WTC11 (cell line): ENCODE measurements around the gene CAMK2N2. TPM values are rescaled to one million over a fixed set of nuclear protein-coding genes. Genes with fewer than 3 reads are reported as not detected.
"Not testable (repeated sequence)": the region's sequence is repeated elsewhere in the genome, so short reads cannot be mapped to it uniquely, and the experiment has no call there.

Experiments used
- ATAC-seq: fragments of 200-7000 bp; cut with Tn5 transposase; 2 replicates; pipeline ENCODE4 v1.10.0; 2021; ENCODE audit warnings: mild to moderate bottlenecking, moderate library complexity
- CTCF ChIA-PET: fragments of 300-600 bp; sonication (Branson Sonifier 250); formaldehyde crosslinking; loops from one replicate; lab custom pipeline; 2021; ENCODE audit warnings: antibody characterized with exemption; lab: Charles Lee
- POLR2A ChIA-PET: fragments of 350-600 bp; sonication (Branson Sonifier 250); formaldehyde crosslinking; loops from one replicate; lab custom pipeline; 2021; ENCODE audit warnings: antibody characterized with exemption; lab: Charles Lee
- DNase-seq: peaks from one replicate; pipeline ENCODE4 v3.0.0; 2021; ENCODE audit warnings: low spot score
- H3K27ac Mint-ChIP-seq: 2 replicates; pipeline ENCODE4 v1.8.0; 2021; ENCODE audit warnings: mixed read lengths
- H3K27me3 Mint-ChIP-seq: 2 replicates; pipeline ENCODE4 v1.8.0; 2021; ENCODE audit warnings: low read depth, mild to moderate bottlenecking, moderate library complexity, mixed read lengths
- H3K36me3 Mint-ChIP-seq: 2 replicates; pipeline ENCODE4 v1.8.0; 2021; ENCODE audit warnings: mixed read lengths
- H3K4me1 Mint-ChIP-seq: 2 replicates; pipeline ENCODE4 v1.8.0; 2022; ENCODE audit warnings: mixed read lengths
- H3K4me3 Mint-ChIP-seq: 2 replicates; pipeline ENCODE4 v1.8.0; 2021; ENCODE audit warnings: mild to moderate bottlenecking, moderate library complexity, mixed read lengths
- H3K9me3 Mint-ChIP-seq: 2 replicates; pipeline ENCODE4 v1.8.0; 2021; ENCODE audit warnings: mixed read lengths
- EMX1 ChIP-seq: fragments of 250-450 bp; sonication (Bioruptor Pico); IDR thresholded peaks from 2 replicates; pipeline ENCODE4 v1.8.0; 2021; ENCODE audit warnings: mild to moderate bottlenecking
- ESRRA ChIP-seq: sonication (generic); formaldehyde crosslinking; IDR thresholded peaks from 2 replicates; pipeline ENCODE4 v1.8.1; 2022; ENCODE audit warnings: mild to moderate bottlenecking, missing genetic modification reagents, borderline replicate concordance
- FOXJ3 ChIP-seq: sonication (generic); formaldehyde crosslinking; IDR thresholded peaks from 2 replicates; pipeline ENCODE4 v1.9.0; 2021; ENCODE audit warnings: missing genetic modification reagents, mild to moderate bottlenecking, borderline replicate concordance
- MYBL2 ChIP-seq: sonication (generic); formaldehyde crosslinking; IDR thresholded peaks from 2 replicates; pipeline ENCODE4 v1.8.1; 2023; ENCODE audit warnings: mild to moderate bottlenecking, moderate library complexity, missing genetic modification reagents
- NFATC4 ChIP-seq: fragments of 250-450 bp; sonication (Bioruptor Pico); IDR thresholded peaks from 2 replicates; pipeline ENCODE4 v1.9.0; 2021; ENCODE audit warnings: mild to moderate bottlenecking
- NR1H2 ChIP-seq: sonication (generic); formaldehyde crosslinking; IDR thresholded peaks from 2 replicates; pipeline ENCODE4 v1.9.0; 2021; ENCODE audit warnings: mild to moderate bottlenecking, moderate library complexity, missing genetic modification reagents
- SMAD4 ChIP-seq: sonication (generic); formaldehyde crosslinking; IDR thresholded peaks from 2 replicates; pipeline ENCODE4 v1.8.0; 2022; ENCODE audit warnings: mild to moderate bottlenecking, missing genetic modification reagents
- TEAD1 ChIP-seq: sonication (generic); formaldehyde crosslinking; IDR thresholded peaks from 2 replicates; pipeline ENCODE4 v1.8.0; 2022; ENCODE audit warnings: mild to moderate bottlenecking, missing genetic modification reagents
- TP53 ChIP-seq: sonication (generic); formaldehyde crosslinking; IDR thresholded peaks from 2 replicates; pipeline ENCODE4 v1.8.1; 2023; ENCODE audit warnings: mild to moderate bottlenecking, missing genetic modification reagents
- USF2 ChIP-seq: sonication (generic); formaldehyde crosslinking; IDR thresholded peaks from 2 replicates; pipeline ENCODE4 v1.8.1; 2023; ENCODE audit warnings: mild to moderate bottlenecking, missing genetic modification reagents, moderate library complexity
- ZNF317 ChIP-seq: sonication (generic); formaldehyde crosslinking; IDR thresholded peaks from 2 replicates; pipeline ENCODE4 v1.8.1; 2023; ENCODE audit warnings: low read depth, mild to moderate bottlenecking, moderate library complexity, missing genetic modification reagents, borderline replicate concordance
- ZNF423 ChIP-seq: fragments of 250-450 bp; sonication (Bioruptor Pico); IDR thresholded peaks from 2 replicates; pipeline ENCODE4 v2.1.2; 2022; ENCODE audit warnings: mild to moderate bottlenecking, moderate library complexity
- total RNA-seq: library from RNA; stranded (reverse); gene quantifications from 3 replicates; pipeline ENCODE4 v1.2.3, GENCODE V29; 2021
- TF ChIP-seq, protein P1 (sequence below): fragments of 250-450 bp; sonication (Bioruptor Pico); IDR thresholded peaks from 2 replicates; pipeline ENCODE4 v1.9.0; 2021; ENCODE audit warnings: mild to moderate bottlenecking, borderline replicate concordance
- TF ChIP-seq, protein P2 (sequence below): fragments of 250-450 bp; sonication (Bioruptor Pico); IDR thresholded peaks from 2 replicates; pipeline ENCODE4 v1.9.0; 2021; ENCODE audit warnings: moderate library complexity, mild to moderate bottlenecking, inconsistent platforms, borderline replicate concordance
- TF ChIP-seq, protein P3 (sequence below): fragments of 250-450 bp; sonication (Bioruptor Pico); IDR thresholded peaks from 2 replicates; pipeline ENCODE4 v1.8.0; 2021; ENCODE audit warnings: mild to moderate bottlenecking

Gene CAMK2N2
- total RNA-seq, 1 experiment from 2014 or later: 10.5 TPM

GRCh38 chr3:184275961-184276910, 14.9 kb upstream of the CAMK2N2 start, which contains the start of gene ECE2:
Gene ECE2 (plus strand): TSS chr3:184276022. CDS start chr3:184276154, 132 bp downstream.
- H3K27ac Mint-ChIP-seq: no peak within 1 kb of the TSS
- DNase-seq: no peak
- ATAC-seq: peak; percentile 76
- TF ChIP-seq, protein P1, sequence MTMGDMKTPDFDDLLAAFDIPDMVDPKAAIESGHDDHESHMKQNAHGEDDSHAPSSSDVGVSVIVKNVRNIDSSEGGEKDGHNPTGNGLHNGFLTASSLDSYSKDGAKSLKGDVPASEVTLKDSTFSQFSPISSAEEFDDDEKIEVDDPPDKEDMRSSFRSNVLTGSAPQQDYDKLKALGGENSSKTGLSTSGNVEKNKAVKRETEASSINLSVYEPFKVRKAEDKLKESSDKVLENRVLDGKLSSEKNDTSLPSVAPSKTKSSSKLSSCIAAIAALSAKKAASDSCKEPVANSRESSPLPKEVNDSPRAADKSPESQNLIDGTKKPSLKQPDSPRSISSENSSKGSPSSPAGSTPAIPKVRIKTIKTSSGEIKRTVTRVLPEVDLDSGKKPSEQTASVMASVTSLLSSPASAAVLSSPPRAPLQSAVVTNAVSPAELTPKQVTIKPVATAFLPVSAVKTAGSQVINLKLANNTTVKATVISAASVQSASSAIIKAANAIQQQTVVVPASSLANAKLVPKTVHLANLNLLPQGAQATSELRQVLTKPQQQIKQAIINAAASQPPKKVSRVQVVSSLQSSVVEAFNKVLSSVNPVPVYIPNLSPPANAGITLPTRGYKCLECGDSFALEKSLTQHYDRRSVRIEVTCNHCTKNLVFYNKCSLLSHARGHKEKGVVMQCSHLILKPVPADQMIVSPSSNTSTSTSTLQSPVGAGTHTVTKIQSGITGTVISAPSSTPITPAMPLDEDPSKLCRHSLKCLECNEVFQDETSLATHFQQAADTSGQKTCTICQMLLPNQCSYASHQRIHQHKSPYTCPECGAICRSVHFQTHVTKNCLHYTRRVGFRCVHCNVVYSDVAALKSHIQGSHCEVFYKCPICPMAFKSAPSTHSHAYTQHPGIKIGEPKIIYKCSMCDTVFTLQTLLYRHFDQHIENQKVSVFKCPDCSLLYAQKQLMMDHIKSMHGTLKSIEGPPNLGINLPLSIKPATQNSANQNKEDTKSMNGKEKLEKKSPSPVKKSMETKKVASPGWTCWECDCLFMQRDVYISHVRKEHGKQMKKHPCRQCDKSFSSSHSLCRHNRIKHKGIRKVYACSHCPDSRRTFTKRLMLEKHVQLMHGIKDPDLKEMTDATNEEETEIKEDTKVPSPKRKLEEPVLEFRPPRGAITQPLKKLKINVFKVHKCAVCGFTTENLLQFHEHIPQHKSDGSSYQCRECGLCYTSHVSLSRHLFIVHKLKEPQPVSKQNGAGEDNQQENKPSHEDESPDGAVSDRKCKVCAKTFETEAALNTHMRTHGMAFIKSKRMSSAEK: no peak
- TF ChIP-seq TP53 (CRISPR knock-in tag) (no peak), FOXJ3 (CRISPR knock-in tag) (no peak), ZNF317 (no peak)
- ChIA-PET CTCF (interaction anchor here (0.8 to 1.0 kb wide), 2 partner anchors 9 to 16 kb away, joined by 3 read pairs; no protein-coding TSS in a partner anchor), POLR2A (no interaction called here)
- H3K27me3 Mint-ChIP-seq: peaks cover 57% of the 10 kb centered on the region
- peak within 1 kb of the TSS; percentile 74 for H3K4me3 Mint-ChIP-seq
- H3K4me1 Mint-ChIP-seq: peaks cover 5% of the 10 kb centered on the region
- H3K36me3 Mint-ChIP-seq: no peaks in the 10 kb centered on the region
- no peaks in the 10 kb centered on the region for H3K9me3 Mint-ChIP-seq

DNA sequence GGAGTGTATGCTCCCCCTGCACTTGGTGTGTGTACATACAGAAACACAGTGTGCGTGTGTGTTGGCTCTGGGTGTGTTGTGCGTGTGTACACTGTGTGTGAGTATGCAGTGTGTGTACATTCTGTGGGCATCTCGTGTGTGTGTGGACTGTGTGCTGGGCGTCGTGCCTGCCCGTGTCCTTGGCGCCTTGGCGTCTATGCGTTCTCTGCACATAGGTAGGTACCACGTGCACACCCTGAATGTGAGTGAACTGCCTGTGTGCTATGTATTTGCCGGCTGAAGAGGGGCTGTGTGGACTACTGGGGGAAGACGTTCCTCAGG, 14.0 kb upstream of the CAMK2N2 start:
- Mint-ChIP-seq H3K27ac (no peak overlapping the region), H3K4me3 (peak overlapping the region; percentile 74)
- ATAC-seq: no peak; the same call in 1 of the 2 replicates

GRCh38 chr3:184272269-184272668, 10.9 kb upstream of the CAMK2N2 start:
- H3K4me1 Mint-ChIP-seq: peaks cover 5% of the 10 kb centered on the region
- DNase-seq (no peak), ATAC-seq (no peak)
- TF ChIP-seq, protein P2, sequence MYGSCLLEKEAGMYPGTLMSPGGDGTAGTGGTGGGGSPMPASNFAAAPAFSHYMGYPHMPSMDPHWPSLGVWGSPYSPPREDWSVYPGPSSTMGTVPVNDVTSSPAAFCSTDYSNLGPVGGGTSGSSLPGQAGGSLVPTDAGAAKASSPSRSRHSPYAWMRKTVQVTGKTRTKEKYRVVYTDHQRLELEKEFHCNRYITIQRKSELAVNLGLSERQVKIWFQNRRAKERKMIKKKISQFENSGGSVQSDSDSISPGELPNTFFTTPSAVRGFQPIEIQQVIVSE (CRISPR knock-in tag): no peak
- TF ChIP-seq USF2 (CRISPR knock-in tag) (no peak), EMX1 (CRISPR knock-in tag) (no peak), ESRRA (CRISPR knock-in tag) (no peak), NR1H2 (CRISPR knock-in tag) (no peak), NFATC4 (CRISPR knock-in tag) (no peak), SMAD4 (CRISPR knock-in tag) (no peak)
- TF ChIP-seq, protein P3, sequence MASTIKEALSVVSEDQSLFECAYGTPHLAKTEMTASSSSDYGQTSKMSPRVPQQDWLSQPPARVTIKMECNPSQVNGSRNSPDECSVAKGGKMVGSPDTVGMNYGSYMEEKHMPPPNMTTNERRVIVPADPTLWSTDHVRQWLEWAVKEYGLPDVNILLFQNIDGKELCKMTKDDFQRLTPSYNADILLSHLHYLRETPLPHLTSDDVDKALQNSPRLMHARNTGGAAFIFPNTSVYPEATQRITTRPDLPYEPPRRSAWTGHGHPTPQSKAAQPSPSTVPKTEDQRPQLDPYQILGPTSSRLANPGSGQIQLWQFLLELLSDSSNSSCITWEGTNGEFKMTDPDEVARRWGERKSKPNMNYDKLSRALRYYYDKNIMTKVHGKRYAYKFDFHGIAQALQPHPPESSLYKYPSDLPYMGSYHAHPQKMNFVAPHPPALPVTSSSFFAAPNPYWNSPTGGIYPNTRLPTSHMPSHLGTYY: no peak
- no peak overlapping the region for H3K4me3 Mint-ChIP-seq
- H3K36me3 Mint-ChIP-seq: no peaks in the 10 kb centered on the region
- H3K27ac Mint-ChIP-seq: no peak overlapping the region
- peaks cover 3% of the 10 kb centered on the region for H3K9me3 Mint-ChIP-seq
- CTCF ChIA-PET: interaction anchor here (1.1 kb wide), 1 partner anchor 13 kb away, joined by 3 read pairs; no protein-coding TSS in a partner anchor
- peaks cover 47% of the 10 kb centered on the region for H3K27me3 Mint-ChIP-seq
- POLR2A ChIA-PET: no interaction called here

More for the DNA sequence above, 14.0 kb upstream of the CAMK2N2 start:
- H3K36me3 Mint-ChIP-seq: no peaks in the 10 kb centered on the region
- ChIA-PET CTCF (interaction anchor here (0.8 to 1.0 kb wide), 2 partner anchors 10 to 15 kb away, joined by 3 read pairs; no protein-coding TSS in a partner anchor), POLR2A (no interaction called here)
- DNase-seq: no peak
- no peaks in the 10 kb centered on the region for H3K9me3 Mint-ChIP-seq
- peaks cover 57% of the 10 kb centered on the region for H3K27me3 Mint-ChIP-seq
- TF ChIP-seq TEAD1 (CRISPR knock-in tag): no peak
- no peak for TF ChIP-seq ZNF423 (CRISPR knock-in tag)
- TF ChIP-seq MYBL2 (CRISPR knock-in tag): no peak
- H3K4me1 Mint-ChIP-seq: peaks cover 5% of the 10 kb centered on the region

DNA sequence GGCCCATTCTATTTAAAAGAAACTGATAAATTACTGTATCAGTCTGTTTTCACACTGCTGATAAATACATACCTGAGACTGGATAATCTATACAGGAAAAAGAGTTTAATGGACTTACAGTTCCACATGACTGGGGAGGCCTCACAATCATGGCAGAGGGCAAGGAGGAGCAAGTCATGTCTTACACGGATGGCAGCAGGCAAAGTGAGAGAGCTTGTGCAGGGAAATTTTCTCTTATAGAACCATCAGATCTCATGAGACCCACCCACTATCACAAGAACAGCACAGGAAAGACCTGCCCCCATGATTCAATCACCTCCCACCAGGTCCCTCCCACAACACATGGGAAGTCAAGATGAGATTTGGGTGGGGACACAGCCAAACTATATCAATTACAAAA, 5.9 kb upstream of the CAMK2N2 start:
- H3K4me3 Mint-ChIP-seq, POLR2A ChIA-PET: not testable (repeated sequence)
- H3K27me3 Mint-ChIP-seq: peaks cover 43% of the 10 kb centered on the region

More for the DNA sequence above, 5.9 kb upstream of the CAMK2N2 start:
- ATAC-seq, H3K36me3 Mint-ChIP-seq, H3K4me1 Mint-ChIP-seq, DNase-seq, H3K9me3 Mint-ChIP-seq, CTCF ChIA-PET, H3K27ac Mint-ChIP-seq: not testable (repeated sequence)
